VCaP (cell line): ENCODE data around the gene WDR18.
A peak's percentile ranks its signal among the peaks of the same experiment; 100 is the strongest.

Source experiments
- H3K27ac ChIP-seq: fragments of 450-650 bp; 2 replicates; pipeline ENCODE4 v1.5.1; 2017
- TF ChIP-seq, protein P1 (sequence below): fragments of 450-650 bp; conservative IDR thresholded peaks from 2 replicates; pipeline ENCODE4 v1.5.1; 2017; ENCODE audit warnings: mild to moderate bottlenecking, moderate library complexity

Gene WDR18, protein sequence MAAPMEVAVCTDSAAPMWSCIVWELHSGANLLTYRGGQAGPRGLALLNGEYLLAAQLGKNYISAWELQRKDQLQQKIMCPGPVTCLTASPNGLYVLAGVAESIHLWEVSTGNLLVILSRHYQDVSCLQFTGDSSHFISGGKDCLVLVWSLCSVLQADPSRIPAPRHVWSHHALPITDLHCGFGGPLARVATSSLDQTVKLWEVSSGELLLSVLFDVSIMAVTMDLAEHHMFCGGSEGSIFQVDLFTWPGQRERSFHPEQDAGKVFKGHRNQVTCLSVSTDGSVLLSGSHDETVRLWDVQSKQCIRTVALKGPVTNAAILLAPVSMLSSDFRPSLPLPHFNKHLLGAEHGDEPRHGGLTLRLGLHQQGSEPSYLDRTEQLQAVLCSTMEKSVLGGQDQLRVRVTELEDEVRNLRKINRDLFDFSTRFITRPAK

DNA sequence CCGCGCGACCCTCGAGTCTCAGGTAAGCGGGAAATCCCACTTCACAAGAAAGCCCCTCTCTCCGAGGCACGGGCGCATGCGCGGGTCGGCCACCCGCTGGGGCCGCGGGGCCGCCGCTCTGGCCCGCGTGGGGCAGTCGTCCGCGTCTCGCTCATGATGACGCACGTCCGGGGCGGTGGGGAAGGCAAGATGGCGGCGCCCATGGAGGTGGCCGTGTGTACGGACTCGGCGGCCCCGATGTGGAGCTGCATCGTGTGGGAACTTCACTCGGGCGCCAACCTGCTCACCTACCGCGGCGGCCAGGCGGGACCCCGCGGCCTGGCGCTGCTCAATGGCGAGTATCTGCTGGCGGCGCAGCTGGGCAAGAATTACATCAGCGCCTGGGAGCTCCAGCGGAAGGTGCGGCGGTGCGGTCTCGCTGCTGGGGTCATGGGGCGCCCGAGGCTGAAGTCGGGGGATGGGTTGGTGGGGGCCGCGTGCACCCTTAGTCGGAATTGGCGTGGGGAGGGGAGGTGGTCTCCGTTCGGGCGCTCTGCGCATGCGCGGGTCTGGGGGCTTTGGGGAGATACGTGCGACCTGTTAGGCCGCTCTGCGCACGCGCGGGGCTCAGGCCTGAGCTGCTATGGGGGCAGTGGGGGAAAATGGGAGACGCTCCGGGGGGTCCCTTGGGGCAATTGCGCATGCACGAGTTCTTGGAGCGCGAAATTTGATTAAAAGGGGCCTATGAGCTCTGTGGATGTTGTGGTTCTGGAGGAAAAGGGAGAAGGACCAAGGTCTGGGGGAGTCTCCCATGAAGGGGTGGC is at the start of gene WDR18:
Gene WDR18 (plus strand): TSS at position 181 of the 803 bp plus-strand sequence. CDS start 9 bp downstream, at position 190.
- H3K27ac ChIP-seq, result peak within 1 kb of the TSS; percentile 83
- TF ChIP-seq, protein P1, sequence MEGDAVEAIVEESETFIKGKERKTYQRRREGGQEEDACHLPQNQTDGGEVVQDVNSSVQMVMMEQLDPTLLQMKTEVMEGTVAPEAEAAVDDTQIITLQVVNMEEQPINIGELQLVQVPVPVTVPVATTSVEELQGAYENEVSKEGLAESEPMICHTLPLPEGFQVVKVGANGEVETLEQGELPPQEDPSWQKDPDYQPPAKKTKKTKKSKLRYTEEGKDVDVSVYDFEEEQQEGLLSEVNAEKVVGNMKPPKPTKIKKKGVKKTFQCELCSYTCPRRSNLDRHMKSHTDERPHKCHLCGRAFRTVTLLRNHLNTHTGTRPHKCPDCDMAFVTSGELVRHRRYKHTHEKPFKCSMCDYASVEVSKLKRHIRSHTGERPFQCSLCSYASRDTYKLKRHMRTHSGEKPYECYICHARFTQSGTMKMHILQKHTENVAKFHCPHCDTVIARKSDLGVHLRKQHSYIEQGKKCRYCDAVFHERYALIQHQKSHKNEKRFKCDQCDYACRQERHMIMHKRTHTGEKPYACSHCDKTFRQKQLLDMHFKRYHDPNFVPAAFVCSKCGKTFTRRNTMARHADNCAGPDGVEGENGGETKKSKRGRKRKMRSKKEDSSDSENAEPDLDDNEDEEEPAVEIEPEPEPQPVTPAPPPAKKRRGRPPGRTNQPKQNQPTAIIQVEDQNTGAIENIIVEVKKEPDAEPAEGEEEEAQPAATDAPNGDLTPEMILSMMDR, result 0 out of 2 replicates have a peak, but pooled peaks have one; percentile 12

DNA sequence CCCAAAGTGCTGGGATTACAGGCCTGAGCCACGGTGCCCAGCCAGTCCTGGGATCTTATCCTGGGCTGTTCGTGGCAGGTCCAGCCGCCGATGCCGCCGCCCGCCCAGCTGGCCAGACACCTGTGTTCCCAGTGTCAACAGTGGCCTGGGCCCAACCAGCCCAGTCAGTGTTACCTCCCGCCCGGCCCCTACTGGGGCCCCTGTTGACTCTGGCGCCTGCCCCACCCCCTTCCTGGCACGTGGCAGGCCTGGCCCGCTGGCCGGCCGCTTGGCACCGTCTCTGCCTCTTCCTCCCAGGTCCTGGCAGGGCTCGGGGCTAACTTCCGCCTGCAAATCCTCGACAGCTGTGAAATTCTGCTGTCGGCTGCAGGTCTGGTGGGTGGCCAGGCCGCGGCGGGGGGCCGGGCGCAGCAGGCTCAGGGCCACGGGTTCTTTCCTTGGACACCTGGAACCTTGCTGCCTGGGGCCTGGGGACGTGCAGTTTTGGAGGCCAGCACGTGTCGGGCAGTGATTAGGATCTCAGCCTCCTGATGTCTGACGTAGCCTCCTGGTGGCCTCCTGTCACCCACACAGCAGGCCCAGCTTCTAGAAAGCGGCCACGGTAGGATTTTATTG is 49.2 kb upstream of the WDR18 start:
- peak overlapping the region; percentile 87 for H3K27ac ChIP-seq
- TF ChIP-seq, protein P1, result no peak

DNA sequence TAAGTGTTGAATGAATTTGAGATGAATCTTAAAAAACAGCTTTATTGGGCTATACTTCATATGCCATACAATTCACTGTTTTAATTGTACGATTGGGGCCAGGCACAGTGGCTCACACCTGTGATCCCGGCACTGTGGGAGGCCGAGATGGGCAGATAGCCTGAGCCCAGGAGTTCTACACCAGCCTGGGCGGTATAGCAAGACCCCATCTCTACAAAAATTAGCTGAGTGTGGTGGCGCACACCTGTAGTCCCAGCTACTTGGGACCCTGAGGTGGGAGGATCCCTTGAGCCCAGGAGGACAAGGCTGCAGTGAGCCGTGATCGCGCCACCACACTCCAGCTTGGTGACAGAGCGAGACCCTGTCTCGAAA is 48.0 kb upstream of the WDR18 start:
- TF ChIP-seq, protein P1, result no peak
- peak overlapping the region; percentile 87 for H3K27ac ChIP-seq

DNA sequence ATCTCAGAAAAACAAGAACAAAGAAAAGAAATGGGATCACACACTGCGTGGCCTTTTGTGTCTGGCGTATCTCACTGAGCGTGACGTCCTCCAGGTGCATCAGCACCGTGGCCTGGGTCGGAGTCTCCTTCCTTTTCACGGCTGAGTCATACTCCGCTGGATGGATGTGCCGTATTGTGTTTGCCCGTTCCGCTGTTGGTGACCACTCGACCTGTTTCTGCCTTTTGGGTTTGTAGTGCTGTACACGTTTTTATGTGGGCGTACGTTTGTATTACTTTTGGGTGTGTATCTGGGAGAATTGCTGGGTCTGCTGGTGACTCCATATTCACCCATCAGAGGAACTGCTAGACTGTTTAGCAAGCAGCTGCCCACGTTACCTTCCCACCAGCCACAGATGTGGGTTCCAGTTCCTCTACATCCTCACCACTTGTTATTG is 46.9 kb upstream of the WDR18 start:
- H3K27ac ChIP-seq, result no peak overlapping the region
- TF ChIP-seq, protein P1, result no peak

DNA sequence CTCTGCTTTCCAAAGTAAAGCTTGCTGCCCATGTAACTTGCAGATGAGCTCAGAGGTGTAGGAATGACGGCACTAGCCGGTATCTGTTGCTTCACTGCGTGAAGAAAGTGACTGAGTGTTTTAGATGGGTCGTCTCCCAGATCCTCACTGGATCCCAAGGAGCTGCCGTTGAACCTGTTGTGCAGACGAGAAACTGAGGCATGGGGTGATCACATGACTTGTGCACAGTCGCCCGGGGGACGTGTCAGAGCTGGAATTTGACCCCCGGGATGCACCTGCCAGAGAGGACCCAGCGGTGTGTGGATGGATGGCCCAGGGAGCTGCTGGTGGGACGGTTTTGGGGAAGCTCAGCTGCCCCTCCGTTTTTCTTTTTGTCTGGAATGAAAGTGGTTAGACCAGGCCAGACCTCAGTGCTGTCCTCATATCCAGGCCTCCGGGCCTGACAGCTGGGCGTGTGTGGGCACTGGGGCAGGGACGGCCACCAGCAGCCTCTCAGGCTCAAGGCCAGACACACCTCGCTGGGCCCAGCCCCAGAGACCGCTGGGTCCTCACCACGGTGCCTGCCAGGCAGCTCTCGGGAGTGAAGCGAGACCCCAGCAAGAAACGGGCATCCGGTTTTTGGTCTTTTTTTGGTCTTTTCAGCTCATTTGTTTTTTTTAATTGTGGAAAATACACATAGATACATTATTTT is 45.8 kb upstream of the WDR18 start:
- TF ChIP-seq, protein P1, result no peak
- no peak overlapping the region for H3K27ac ChIP-seq

DNA sequence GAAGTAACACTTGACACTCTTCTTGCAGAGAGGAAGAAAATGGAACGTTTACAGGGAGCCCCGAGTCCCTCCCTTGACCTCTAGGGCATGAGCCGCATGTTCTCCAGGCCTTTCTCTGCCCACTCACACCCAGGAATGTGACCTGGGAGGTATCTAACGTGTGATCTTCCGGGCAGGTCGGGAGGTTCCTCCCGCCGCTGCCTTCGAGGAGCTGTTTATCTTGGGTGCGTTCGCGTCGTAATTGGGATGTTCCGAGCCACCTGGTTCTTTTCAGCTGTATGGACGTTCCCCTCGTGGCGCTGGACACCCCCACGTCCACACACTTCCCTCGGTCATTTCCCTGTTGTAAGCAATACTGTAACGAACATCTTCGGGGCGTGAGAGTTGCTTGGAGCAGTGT is 44.7 kb upstream of the WDR18 start:
- peak overlapping the region; percentile 92 for H3K27ac ChIP-seq
- TF ChIP-seq, protein P1, result no peak
